K562 (cell line): ENCODE measurements around the gene FBLIM1. TPM values are rescaled to one million over a fixed set of nuclear protein-coding genes. Genes with fewer than 3 reads are reported as not detected.
A peak's percentile ranks its signal among the peaks of the same experiment; 100 is the strongest.

Experiments used
- BRF1 ChIP-seq: IDR thresholded peaks from 3 replicates; pipeline ENCODE4 v1.6.1; 2011; ENCODE audit warnings: borderline replicate concordance, mild to moderate bottlenecking; ENCODE audit not compliant: insufficient read length; ENCODE audit errors: extremely low read depth
- CBX1 ChIP-seq: sonication (generic); IDR thresholded peaks from 2 replicates; pipeline ENCODE4 v1.6.1; 2016; ENCODE audit warnings: antibody characterized with exemption, low read depth, mild to moderate bottlenecking
- ELF1 ChIP-seq: fragments of 200-800 bp; sonication (Bioruptor generic); IDR thresholded peaks from 2 replicates; pipeline ENCODE4 v1.6.1; 2016; ENCODE audit warnings: missing genetic modification characterization, missing compliant biosample characterization
- ETV5 ChIP-seq: sonication (generic); formaldehyde crosslinking; IDR thresholded peaks from 2 replicates; pipeline ENCODE4 v1.4.0; 2020; ENCODE audit warnings: low read depth, mild to moderate bottlenecking, missing genetic modification reagents
- HMGN3 ChIP-seq: IDR thresholded peaks from 2 replicates; pipeline ENCODE4 v1.6.1; 2011; ENCODE audit warnings: borderline replicate concordance, low read depth, mild to moderate bottlenecking, mixed read lengths, low read length; ENCODE audit not compliant: insufficient read length; ENCODE audit errors: extremely low read depth
- JUND ChIP-seq, 2 experiments: IDR thresholded peaks; 2 replicates in 1 of 2; 3 replicates in 1 of 2; pipeline ENCODE4 v1.6.1; 2011; ENCODE audit warnings: borderline replicate concordance in 2 of 2, low read depth in 2 of 2, low read length in 2 of 2, improper control_type of control experiment in 1 of 2, missing biosample characterization in 1 of 2, missing genetic modification characterization in 1 of 2, missing genetic modification reagents in 1 of 2
- MBD2 ChIP-seq: sonication (generic); IDR thresholded peaks from 2 replicates; pipeline ENCODE4 v1.6.1; 2016; ENCODE audit warnings: low read depth, borderline replicate concordance
- NR2C1 ChIP-seq, 2 experiments: fragments of 450-650 bp; IDR thresholded peaks; 2 replicates each; pipeline ENCODE4 v1.6.1; 2017; ENCODE audit warnings: mild to moderate bottlenecking in 2 of 2, antibody characterized with exemption in 1 of 2, inconsistent platforms in 1 of 2, missing compliant biosample characterization in 1 of 2, missing genetic modification characterization in 1 of 2
- PYGO2 ChIP-seq: fragments of 450-650 bp; IDR thresholded peaks from 2 replicates; pipeline ENCODE4 v1.6.1; 2016; ENCODE audit warnings: mild to moderate bottlenecking, missing genetic modification characterization, moderate library complexity, missing compliant biosample characterization
- SMARCA4 ChIP-seq: fragments of 450-650 bp; IDR thresholded peaks from 2 replicates; pipeline ENCODE4 v1.6.1; 2016
- STAT5B ChIP-seq: fragments of 250-450 bp; sonication (Bioruptor Pico); IDR thresholded peaks from 2 replicates; pipeline ENCODE4 v1.8.0; 2021; ENCODE audit warnings: mild to moderate bottlenecking, inconsistent platforms
- TAF1 ChIP-seq: IDR thresholded peaks from 2 replicates; pipeline ENCODE4 v1.6.1; 2011; ENCODE audit warnings: mild to moderate bottlenecking, low read length, moderate library complexity; ENCODE audit not compliant: insufficient read depth, control insufficient read depth, severe bottlenecking; ENCODE audit errors: extremely low read depth
- TFAM ChIP-seq: fragments of 250-450 bp; sonication (Bioruptor Pico); conservative IDR thresholded peaks from 2 replicates; pipeline ENCODE4 v1.5.0; 2021; ENCODE audit warnings: mild to moderate bottlenecking, moderate library complexity
- YY1 ChIP-seq, 3 experiments: IDR thresholded peaks; 2 replicates each; pipeline ENCODE4 v1.6.1; 2011; ENCODE audit warnings: low read length in 2 of 3, mild to moderate bottlenecking in 2 of 3, moderate library complexity in 2 of 3, borderline replicate concordance in 1 of 3, control low read depth in 1 of 3, low read depth in 1 of 3; ENCODE audit not compliant: insufficient read depth in 3 of 3, insufficient replicate concordance in 2 of 3, control insufficient read depth in 1 of 3, insufficient read length in 1 of 3; ENCODE audit errors: extremely low read depth in 1 of 3
- ZNF644 ChIP-seq: fragments of 200-800 bp; sonication (Bioruptor generic); IDR thresholded peaks from 2 replicates; pipeline ENCODE4 v1.6.1; 2016; ENCODE audit warnings: low read depth, missing genetic modification characterization, missing compliant biosample characterization
- polyA plus RNA-seq, 8 experiments: library from polyadenylated mRNA; depleted of rRNA in 4 of 8; stranded (reverse) in 5 of 8; unstranded in 3 of 8; fragments of >200 nt; fragmentation: Nextera tagmentation in 2 of 8; fragmentation: Illumina TruSeq in 1 of 8; extraction: Ambion mirVana in 2 of 8; extraction: Trizol in 1 of 8; gene quantifications; 2 replicates each; pipeline versions ENCODE4 v1.2.1 to v1.2.3, GENCODE V29; 2011 to 2014; ENCODE audit warnings: inconsistent platforms in 1 of 8, missing spikeins in 1 of 8
- total RNA-seq, 7 experiments: library from RNA; depleted of rRNA in 6 of 7; stranded (reverse); fragments of >200 nt in 6 of 7; fragmentation: Illumina TruSeq in 2 of 7; extraction: Trizol in 2 of 7; gene quantifications; 2 replicates each; pipeline versions ENCODE4 v1.2.1 to v1.2.3, GENCODE V29; 2011 to 2021; ENCODE audit warnings: low replicate concordance in 1 of 7
- TF ChIP-seq, protein P1 (sequence below): fragments of 250-450 bp; sonication (Bioruptor Pico); IDR thresholded peaks from 2 replicates; pipeline ENCODE4 v1.4.0; 2020; ENCODE audit warnings: mild to moderate bottlenecking, moderate library complexity
- TF ChIP-seq, protein P2 (sequence below): fragments of 450-650 bp; formaldehyde crosslinking; IDR thresholded peaks from 2 replicates; pipeline ENCODE4 v1.4.0; 2020; ENCODE audit warnings: mild to moderate bottlenecking
- TF ChIP-seq, protein P3 (sequence below): sonication (generic); formaldehyde crosslinking; IDR thresholded peaks from 2 replicates; pipeline ENCODE4 v1.8.0; 2022; ENCODE audit warnings: missing genetic modification reagents, mild to moderate bottlenecking, moderate library complexity, borderline replicate concordance
- TF ChIP-seq, protein P4 (sequence below): fragments of 450-650 bp; IDR thresholded peaks from one replicate; pipeline ENCODE4 v1.6.1; 2018; ENCODE audit warnings: mild to moderate bottlenecking, moderate library complexity; ENCODE audit not compliant: partially characterized antibody

The FBLIM1 gene
- total and polyA plus RNA-seq, 9 of the 15 experiments (the other 6 are each of a cell fraction or from before 2014, with no cell fraction given) = 0.14 to 0.24 TPM; not detected in 7

DNA sequence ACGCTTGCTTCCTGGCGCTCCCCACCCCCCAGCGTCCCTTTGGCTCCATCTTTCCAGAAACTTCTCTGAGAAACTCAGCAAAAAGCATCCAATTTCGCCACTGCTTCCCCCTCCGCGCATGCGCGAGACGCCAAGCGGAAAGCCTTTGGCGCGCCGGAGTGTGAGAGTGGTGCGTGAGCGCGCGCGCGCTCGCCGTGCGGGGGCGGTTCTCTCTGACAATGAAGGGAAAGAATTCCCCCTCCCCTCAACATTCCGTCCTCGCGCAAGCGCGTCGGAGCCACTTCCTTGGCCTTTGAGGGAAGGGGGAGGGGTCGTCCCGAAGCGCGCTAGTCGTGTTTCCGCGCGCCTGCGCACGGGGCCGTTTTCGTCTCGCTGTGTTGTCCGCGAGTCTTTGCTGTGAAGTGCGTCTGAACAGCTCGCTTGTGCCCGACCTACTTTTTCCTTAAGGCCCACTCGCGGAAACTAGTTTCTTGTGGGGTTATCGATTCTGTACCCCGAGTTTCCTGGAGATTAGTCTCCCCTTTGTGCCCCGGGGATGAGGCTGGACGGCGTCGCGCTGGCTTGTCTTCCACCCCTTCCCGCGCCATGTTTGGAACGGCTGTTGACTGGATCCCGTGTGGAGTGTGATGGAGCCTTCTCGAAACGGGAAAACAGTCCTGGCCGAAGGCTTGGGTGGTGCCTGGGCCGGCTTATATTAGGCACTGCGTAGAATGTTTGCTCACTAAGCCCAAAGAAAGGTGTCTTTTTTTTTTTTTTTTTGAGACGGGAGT, 77.3 kb downstream of the FBLIM1 start (continued):
- TF ChIP-seq JUND (IDR thresholded peaks at IDR 0.05; ENCODE audit: borderline replicate concordance, low read depth, low read length) (peak; percentile 62; the same call in 1 of the 2 replicates), JUND (tag; IDR thresholded peaks at IDR 0.05; ENCODE audit: borderline replicate concordance, low read depth, low read length) (peak; percentile 67; the same call in 1 of the 3 replicates), STAT5B (no peak), YY1 (IDR thresholded peaks at IDR 0.05; ENCODE audit: borderline replicate concordance in 1 of 3, control insufficient read depth in 1 of 3, extremely low read depth in 1 of 3, insufficient read depth in 3 of 3, insufficient read length in 1 of 3, insufficient replicate concordance in 2 of 3, low read depth in 1 of 3, low read length in 2 of 3) (peak; percentile 68 to 93 (median 77)), MBD2 (0 out of 2 replicates have a peak, but pooled peaks have one; percentile 25), ETV5 (CRISPR knock-in tag) (peak; percentile 51; the same call in 1 of the 2 replicates), BRF1 (no peak), TFAM (CRISPR knock-in tag) (no peak), ELF1 (tag) (peak; percentile 68; the same call in 1 of the 2 replicates), PYGO2 (tag) (peak; percentile 29; the same call in 1 of the 2 replicates), CBX1 (peak; percentile 90), TAF1 (peak; percentile 90), SMARCA4 (peak; percentile 59; the same call in 1 of the 2 replicates), HMGN3 (peak; percentile 98), ZNF644 (tag) (0 out of 2 replicates have a peak, but pooled peaks have one; percentile 33), NR2C1 (IDR thresholded peaks at IDR 0.05) (no peak), NR2C1 (tag; IDR thresholded peaks at IDR 0.05) (peak; percentile 26; the same call in 1 of the 2 replicates)
- TF ChIP-seq, protein P1, sequence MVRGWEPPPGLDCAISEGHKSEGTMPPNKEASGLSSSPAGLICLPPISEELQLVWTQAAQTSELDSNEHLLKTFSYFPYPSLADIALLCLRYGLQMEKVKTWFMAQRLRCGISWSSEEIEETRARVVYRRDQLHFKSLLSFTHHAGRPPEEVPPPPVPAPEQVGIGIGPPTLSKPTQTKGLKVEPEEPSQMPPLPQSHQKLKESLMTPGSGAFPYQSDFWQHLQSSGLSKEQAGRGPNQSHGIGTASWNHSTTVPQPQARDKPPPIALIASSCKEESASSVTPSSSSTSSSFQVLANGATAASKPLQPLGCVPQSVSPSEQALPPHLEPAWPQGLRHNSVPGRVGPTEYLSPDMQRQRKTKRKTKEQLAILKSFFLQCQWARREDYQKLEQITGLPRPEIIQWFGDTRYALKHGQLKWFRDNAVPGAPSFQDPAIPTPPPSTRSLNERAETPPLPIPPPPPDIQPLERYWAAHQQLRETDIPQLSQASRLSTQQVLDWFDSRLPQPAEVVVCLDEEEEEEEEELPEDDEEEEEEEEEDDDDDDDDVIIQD (CRISPR knock-in tag) = 0 out of 2 replicates have a peak, but pooled peaks have one; percentile 44
- TF ChIP-seq, protein P2, sequence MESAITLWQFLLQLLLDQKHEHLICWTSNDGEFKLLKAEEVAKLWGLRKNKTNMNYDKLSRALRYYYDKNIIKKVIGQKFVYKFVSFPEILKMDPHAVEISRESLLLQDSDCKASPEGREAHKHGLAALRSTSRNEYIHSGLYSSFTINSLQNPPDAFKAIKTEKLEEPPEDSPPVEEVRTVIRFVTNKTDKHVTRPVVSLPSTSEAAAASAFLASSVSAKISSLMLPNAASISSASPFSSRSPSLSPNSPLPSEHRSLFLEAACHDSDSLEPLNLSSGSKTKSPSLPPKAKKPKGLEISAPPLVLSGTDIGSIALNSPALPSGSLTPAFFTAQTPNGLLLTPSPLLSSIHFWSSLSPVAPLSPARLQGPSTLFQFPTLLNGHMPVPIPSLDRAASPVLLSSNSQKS (CRISPR knock-in tag) = 0 out of 2 replicates have a peak, but pooled peaks have one; percentile 42
- TF ChIP-seq, protein P3, sequence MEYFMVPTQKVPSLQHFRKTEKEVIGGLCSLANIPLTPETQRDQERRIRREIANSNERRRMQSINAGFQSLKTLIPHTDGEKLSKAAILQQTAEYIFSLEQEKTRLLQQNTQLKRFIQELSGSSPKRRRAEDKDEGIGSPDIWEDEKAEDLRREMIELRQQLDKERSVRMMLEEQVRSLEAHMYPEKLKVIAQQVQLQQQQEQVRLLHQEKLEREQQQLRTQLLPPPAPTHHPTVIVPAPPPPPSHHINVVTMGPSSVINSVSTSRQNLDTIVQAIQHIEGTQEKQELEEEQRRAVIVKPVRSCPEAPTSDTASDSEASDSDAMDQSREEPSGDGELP (CRISPR knock-in tag) = peak; percentile 77; the same call in 1 of the 2 replicates
- TF ChIP-seq, protein P4, sequence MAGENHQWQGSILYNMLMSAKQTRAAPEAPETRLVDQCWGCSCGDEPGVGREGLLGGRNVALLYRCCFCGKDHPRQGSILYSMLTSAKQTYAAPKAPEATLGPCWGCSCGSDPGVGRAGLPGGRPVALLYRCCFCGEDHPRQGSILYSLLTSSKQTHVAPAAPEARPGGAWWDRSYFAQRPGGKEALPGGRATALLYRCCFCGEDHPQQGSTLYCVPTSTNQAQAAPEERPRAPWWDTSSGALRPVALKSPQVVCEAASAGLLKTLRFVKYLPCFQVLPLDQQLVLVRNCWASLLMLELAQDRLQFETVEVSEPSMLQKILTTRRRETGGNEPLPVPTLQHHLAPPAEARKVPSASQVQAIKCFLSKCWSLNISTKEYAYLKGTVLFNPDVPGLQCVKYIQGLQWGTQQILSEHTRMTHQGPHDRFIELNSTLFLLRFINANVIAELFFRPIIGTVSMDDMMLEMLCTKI = no peak
